IMR-90 (cell line): ENCODE measurements around the gene RPH3AL. TPM values are rescaled to one million over a fixed set of nuclear protein-coding genes. Genes with fewer than 3 reads are reported as not detected.

ENCODE experiments used
- ATAC-seq: fragments of 200-7000 bp; cut with Tn5 transposase; 2 replicates; pipeline ENCODE4 v1.9.1; 2020; ENCODE audit warnings: low read depth, mild to moderate bottlenecking, moderate library complexity
- BruUV-seq: library from RNA; stranded (reverse); fragments of 400-500 nt; replicated peaks from 2 replicates; lab custom pipeline; 2021; lab: Mats Ljungman, UMichigan
- CTCF ChIA-PET: fragments of 300-600 bp; formaldehyde crosslinking; extraction: SDS; loops from one replicate; lab custom pipeline; 2021; ENCODE audit warnings: antibody characterized with exemption; lab: Yijun Ruan, JAX
- POLR2A ChIA-PET: fragments of 300-600 bp; sonication (Branson Sonifier 250); formaldehyde crosslinking; loops from one replicate; lab custom pipeline; 2022; ENCODE audit warnings: antibody characterized with exemption; ENCODE audit not compliant: unreplicated experiment; lab: Charles Lee
- DNase-seq: peaks from one replicate; pipeline ENCODE4 v3.0.0; 2013
- H2AFZ ChIP-seq: replicated peaks from 2 replicates; pipeline ENCODE3; 2013; ENCODE audit warnings: low read length, mild to moderate bottlenecking; ENCODE audit not compliant: poor library complexity
- H2AK5ac ChIP-seq: 2 replicates; pipeline ENCODE4 v1.6.1; 2013; ENCODE audit warnings: low read depth, low read length, inconsistent platforms
- H2AK9ac ChIP-seq: replicated peaks from 2 replicates; pipeline ENCODE3; 2013; ENCODE audit warnings: mild to moderate bottlenecking, low read depth, low read length, moderate library complexity; ENCODE audit not compliant: poor library complexity
- H2BK120ac ChIP-seq: 2 replicates; pipeline ENCODE4 v1.6.1; 2013; ENCODE audit warnings: low read depth, low read length, inconsistent platforms
- H2BK15ac ChIP-seq: 3 replicates; pipeline ENCODE4 v1.6.1; 2013; ENCODE audit warnings: low read depth, low read length, inconsistent platforms
- H2BK20ac ChIP-seq: 2 replicates; pipeline ENCODE4 v1.6.1; 2013; ENCODE audit warnings: low read depth, mild to moderate bottlenecking, inconsistent platforms, low read length, moderate library complexity
- H2BK5ac ChIP-seq: 2 replicates; pipeline ENCODE4 v1.6.1; 2013; ENCODE audit warnings: mild to moderate bottlenecking, low read depth, low read length, inconsistent platforms; ENCODE audit not compliant: poor library complexity, severe bottlenecking
- H3K14ac ChIP-seq: replicated peaks from 2 replicates; pipeline ENCODE4 v1.6.1; 2013; ENCODE audit warnings: low read depth, low read length, inconsistent platforms
- H3K18ac ChIP-seq: 2 replicates; pipeline ENCODE4 v1.6.1; 2013; ENCODE audit warnings: low read depth, low read length, control low read depth
- H3K23ac ChIP-seq: 2 replicates; pipeline ENCODE4 v1.6.1; 2013; ENCODE audit warnings: low read depth, low read length, inconsistent platforms
- H3K27ac ChIP-seq: 2 replicates; pipeline ENCODE4 v1.5.1; 2013; ENCODE audit warnings: mild to moderate bottlenecking, control low read depth, low read length; ENCODE audit not compliant: insufficient read depth
- H3K27me3 ChIP-seq: 2 replicates; pipeline ENCODE4 v1.6.1; 2013; ENCODE audit warnings: low read length; ENCODE audit not compliant: control insufficient read depth, insufficient read depth
- H3K36me3 ChIP-seq: 2 replicates; pipeline ENCODE4 v1.6.1; 2013; ENCODE audit warnings: low read length, mixed read lengths; ENCODE audit not compliant: control insufficient read depth, insufficient read depth
- H3K4ac ChIP-seq: 2 replicates; pipeline ENCODE4 v1.6.1; 2013; ENCODE audit warnings: low read depth, low read length, inconsistent platforms
- H3K4me1 ChIP-seq: 2 replicates; pipeline ENCODE4 v1.6.1; 2013; ENCODE audit warnings: low read length, mixed read lengths; ENCODE audit not compliant: control insufficient read depth, insufficient read depth
- H3K4me2 ChIP-seq: 2 replicates; pipeline ENCODE4 v1.6.1; 2013; ENCODE audit warnings: low read depth, mild to moderate bottlenecking, control low read depth, low read length, moderate library complexity
- H3K4me3 ChIP-seq: 2 replicates; pipeline ENCODE4 v1.5.1; 2013; ENCODE audit warnings: low read depth, mild to moderate bottlenecking, control low read depth, low read length, moderate library complexity; ENCODE audit not compliant: insufficient read depth
- H3K56ac ChIP-seq: 2 replicates; pipeline ENCODE4 v1.6.1; 2013; ENCODE audit warnings: low read length, inconsistent platforms; ENCODE audit not compliant: insufficient read depth; ENCODE audit errors: extremely low read depth
- H3K79me1 ChIP-seq, 2 experiments: 2 replicates each; pipeline ENCODE4 v1.6.1; 2013; ENCODE audit warnings: low read length in 2 of 2, inconsistent platforms in 1 of 2, low read depth in 1 of 2
- H3K9ac ChIP-seq: 2 replicates; pipeline ENCODE4 v1.6.1; 2013; ENCODE audit warnings: low read depth, low read length, control low read depth
- H3K9me1 ChIP-seq: 2 replicates; pipeline ENCODE4 v1.6.1; 2013; ENCODE audit warnings: low read length, inconsistent platforms; ENCODE audit not compliant: insufficient read depth
- H3K9me3 ChIP-seq: 2 replicates; pipeline ENCODE4 v1.6.1; 2013; ENCODE audit warnings: low read length; ENCODE audit not compliant: control insufficient read depth, insufficient read depth
- H4K20me1 ChIP-seq: 2 replicates; pipeline ENCODE4 v1.6.1; 2013; ENCODE audit warnings: low read length, inconsistent platforms; ENCODE audit not compliant: insufficient read depth
- H4K5ac ChIP-seq: 2 replicates; pipeline ENCODE4 v1.6.1; 2013; ENCODE audit warnings: mild to moderate bottlenecking, low read depth, low read length, control low read depth
- H4K8ac ChIP-seq, 2 experiments: 2 replicates each; pipeline ENCODE4 v1.6.1; 2013; ENCODE audit warnings: low read depth in 2 of 2, low read length in 2 of 2, control low read depth in 1 of 2, inconsistent platforms in 1 of 2
- H4K91ac ChIP-seq: 2 replicates; pipeline ENCODE4 v1.6.1; 2013; ENCODE audit warnings: low read depth, low read length, inconsistent platforms; ENCODE audit not compliant: insufficient read depth
- MAFK ChIP-seq: IDR thresholded peaks from 2 replicates; pipeline ENCODE4 v1.6.1; 2012; ENCODE audit warnings: low read depth, low read length, improper control_type of control experiment
- MAZ ChIP-seq: IDR thresholded peaks from 2 replicates; pipeline ENCODE4 v1.6.1; 2012; ENCODE audit warnings: low read depth, mild to moderate bottlenecking, low read length, improper control_type of control experiment, moderate library complexity, borderline replicate concordance
- MXI1 ChIP-seq: IDR thresholded peaks from 2 replicates; pipeline ENCODE4 v1.6.1; 2012; ENCODE audit warnings: low read depth, mild to moderate bottlenecking, low read length, moderate library complexity, borderline replicate concordance
- POLR2A ChIP-seq: IDR thresholded peaks from 2 replicates; pipeline ENCODE4 v1.6.1; 2012; ENCODE audit warnings: mild to moderate bottlenecking, low read depth, low read length
- RCOR1 ChIP-seq: IDR thresholded peaks from 2 replicates; pipeline ENCODE4 v1.6.1; 2012; ENCODE audit warnings: mild to moderate bottlenecking, low read length, improper control_type of control experiment; ENCODE audit not compliant: insufficient replicate concordance
- RFX5 ChIP-seq: IDR thresholded peaks from 2 replicates; pipeline ENCODE4 v1.8.0; 2012; ENCODE audit warnings: low read depth, mild to moderate bottlenecking, low read length, moderate library complexity
- SMC3 ChIP-seq: fragments of 150-350 bp; IDR thresholded peaks from 2 replicates; pipeline ENCODE4 v1.6.1; 2016; ENCODE audit warnings: low read depth, mild to moderate bottlenecking, antibody characterized with exemption, low read length, moderate library complexity
- USF2 ChIP-seq: fragments of 150-350 bp; IDR thresholded peaks from 2 replicates; pipeline ENCODE4 v1.6.1; 2017; ENCODE audit warnings: mild to moderate bottlenecking, antibody characterized with exemption, low read length, low read depth
- WGBS, 2 experiments: methylation state at CpG; one replicate each; pipeline versions ENCODE4 v1.1.5 to v1.1.7; 2013; ENCODE audit warnings: missing lambda C conversion rate in 2 of 2; ENCODE audit not compliant: insufficient read length in 1 of 2; ENCODE audit errors: extremely low coverage in 2 of 2; 5-methylcytosine and 5-hydroxymethylcytosine counted together
- dilution Hi-C: fragments of 300-500 bp; cut with HindIII; formaldehyde crosslinking; loops from one replicate; pipeline ENCODE4 v1.14.3; 2018; ENCODE audit warnings: low sequenced_read_pairs; ENCODE audit not compliant: unreplicated experiment
- in situ Hi-C: fragments of 300-500 bp; cut with MboI; formaldehyde crosslinking; loops from 3 replicates; pipeline ENCODE4 v1.14.3; 2019; ENCODE audit warnings: low sequenced_read_pairs, inconsistent platforms, mixed read lengths
- intact Hi-C: fragments of 100-400 bp; cut with micrococcal nuclease; formaldehyde crosslinking; loops from 2 replicates; pipeline ENCODE4 v1.10.0; 2022
- polyA plus RNA-seq, 3 experiments: library from polyadenylated mRNA; depleted of rRNA; stranded (reverse); fragments of >200 nt; gene quantifications; 2 replicates each; pipeline ENCODE4 v1.2.3, GENCODE V29; 2012; ENCODE audit warnings: low replicate concordance in 1 of 3
- total RNA-seq: library from RNA; depleted of rRNA; stranded (reverse); fragments of >200 nt; gene quantifications from 2 replicates; pipeline ENCODE4 v1.2.3, GENCODE V29; 2012
- TF ChIP-seq, protein P1 (sequence below): conservative IDR thresholded peaks from 2 replicates; pipeline ENCODE4 v1.5.1; 2012; ENCODE audit warnings: mild to moderate bottlenecking, low read depth, low read length, improper control_type of control experiment

The RPH3AL gene
- total and polyA plus RNA-seq, 2 of the 4 experiments (the other 2 are of a cell fraction), result 1.8 to 2.5 TPM

GRCh38 chr17:307741-308507, 44.7 kb downstream of the RPH3AL start:
- H2AK9ac ChIP-seq, result no peak overlapping the region
- POLR2A ChIA-PET, result no interaction called here
- H3K27me3 ChIP-seq, result peaks cover 33% of the 10 kb centered on the region
- CTCF ChIA-PET, result no interaction called here
- dilution Hi-C loops, result no loop called here
- H4K5ac ChIP-seq, result no peak overlapping the region
- no peak overlapping the region for H3K4me3 ChIP-seq
- ATAC-seq (no peak), DNase-seq (no peak)
- H3K4me2 ChIP-seq, result no peak overlapping the region
- no peak overlapping the region for H2BK15ac ChIP-seq
- H3K9ac ChIP-seq, result no peak overlapping the region
- H2BK5ac ChIP-seq, result no peak overlapping the region
- H4K8ac ChIP-seq, result no peak overlapping the region
- H3K9me1 ChIP-seq, result no peaks in the 10 kb centered on the region
- no peaks in the 10 kb centered on the region for H3K79me1 ChIP-seq
- no peak overlapping the region for H2BK120ac ChIP-seq
- H2AFZ ChIP-seq, result no peak overlapping the region
- no TSS peak for BruUV-seq
- no peaks in the 10 kb centered on the region for H3K4me1 ChIP-seq
- no peak overlapping the region for H3K23ac ChIP-seq
- 15% methylated on average over 9 of the region's 22 CpGs; no CpG with 5 or more reads in 1 of the 2 experiments for WGBS, 2 experiments
- H3K18ac ChIP-seq, result no peak overlapping the region
- H3K27ac ChIP-seq, result no peak overlapping the region
- in situ Hi-C loops, result no loop called here
- no peak overlapping the region for H3K14ac ChIP-seq
- no peak overlapping the region for H2BK20ac ChIP-seq
- H4K20me1 ChIP-seq, result 0 out of 2 replicates have a peak, but pooled peaks cover 3% of the 10 kb centered on the region
- H3K9me3 ChIP-seq, result no peaks in the 10 kb centered on the region
- H3K36me3 ChIP-seq, result no peaks in the 10 kb centered on the region
- intact Hi-C loops, result no loop called here
- H3K56ac ChIP-seq, result no peak overlapping the region
- H3K4ac ChIP-seq, result no peak overlapping the region
- TF ChIP-seq RCOR1, result no peak
- TF ChIP-seq POLR2A, result no peak
- TF ChIP-seq MAZ, result no peak
- TF ChIP-seq, protein P1, sequence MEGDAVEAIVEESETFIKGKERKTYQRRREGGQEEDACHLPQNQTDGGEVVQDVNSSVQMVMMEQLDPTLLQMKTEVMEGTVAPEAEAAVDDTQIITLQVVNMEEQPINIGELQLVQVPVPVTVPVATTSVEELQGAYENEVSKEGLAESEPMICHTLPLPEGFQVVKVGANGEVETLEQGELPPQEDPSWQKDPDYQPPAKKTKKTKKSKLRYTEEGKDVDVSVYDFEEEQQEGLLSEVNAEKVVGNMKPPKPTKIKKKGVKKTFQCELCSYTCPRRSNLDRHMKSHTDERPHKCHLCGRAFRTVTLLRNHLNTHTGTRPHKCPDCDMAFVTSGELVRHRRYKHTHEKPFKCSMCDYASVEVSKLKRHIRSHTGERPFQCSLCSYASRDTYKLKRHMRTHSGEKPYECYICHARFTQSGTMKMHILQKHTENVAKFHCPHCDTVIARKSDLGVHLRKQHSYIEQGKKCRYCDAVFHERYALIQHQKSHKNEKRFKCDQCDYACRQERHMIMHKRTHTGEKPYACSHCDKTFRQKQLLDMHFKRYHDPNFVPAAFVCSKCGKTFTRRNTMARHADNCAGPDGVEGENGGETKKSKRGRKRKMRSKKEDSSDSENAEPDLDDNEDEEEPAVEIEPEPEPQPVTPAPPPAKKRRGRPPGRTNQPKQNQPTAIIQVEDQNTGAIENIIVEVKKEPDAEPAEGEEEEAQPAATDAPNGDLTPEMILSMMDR, result no peak
- no peak for TF ChIP-seq USF2
- TF ChIP-seq RFX5, result no peak
- TF ChIP-seq MXI1, result no peak
- no peak for TF ChIP-seq SMC3
- TF ChIP-seq MAFK, result no peak
- H2AK5ac ChIP-seq, result no peak overlapping the region
- H4K91ac ChIP-seq, result no peak overlapping the region
